Fibroblast of mammary gland (primary cell): Measurements from ENCODE around the gene SSC5D.

Experiments
- DNase-seq: peaks from one replicate; pipeline ENCODE4 v3.0.0-alpha.2; 2010; ENCODE audit warnings: low read depth
- H3K4me3 ChIP-seq: 2 replicates; pipeline ENCODE4 v1.5.1; 2011; ENCODE audit warnings: low read depth, mild to moderate bottlenecking, low read length, moderate library complexity; ENCODE audit not compliant: control insufficient read depth
- TF ChIP-seq, protein P1 (sequence below): conservative IDR thresholded peaks from 2 replicates; pipeline ENCODE4 v1.5.1; 2011; ENCODE audit warnings: low read depth, low read length, inconsistent platforms; ENCODE audit not compliant: control insufficient read depth, insufficient read depth

SSC5D gene

DNA sequence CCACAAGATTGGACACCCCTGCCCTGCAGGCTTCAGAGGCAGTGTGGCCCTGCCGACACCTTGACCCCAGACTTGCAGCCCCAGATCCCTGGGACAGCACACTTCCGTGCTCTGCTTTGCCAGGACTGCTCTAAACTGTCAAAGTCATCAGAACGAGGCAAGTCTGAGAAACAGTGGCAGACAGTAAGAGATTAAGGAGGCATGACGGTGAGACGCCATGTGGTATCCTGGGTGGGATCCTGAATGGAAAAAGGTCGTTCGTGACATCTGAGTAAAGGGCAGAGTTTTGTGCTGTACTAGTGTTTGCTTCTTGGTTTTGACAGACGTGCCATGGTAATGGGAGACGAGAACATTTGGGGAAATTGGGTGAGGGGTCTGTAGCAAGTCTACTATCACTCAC lies 78.6 kb downstream of the SSC5D start:
- TF ChIP-seq, protein P1, sequence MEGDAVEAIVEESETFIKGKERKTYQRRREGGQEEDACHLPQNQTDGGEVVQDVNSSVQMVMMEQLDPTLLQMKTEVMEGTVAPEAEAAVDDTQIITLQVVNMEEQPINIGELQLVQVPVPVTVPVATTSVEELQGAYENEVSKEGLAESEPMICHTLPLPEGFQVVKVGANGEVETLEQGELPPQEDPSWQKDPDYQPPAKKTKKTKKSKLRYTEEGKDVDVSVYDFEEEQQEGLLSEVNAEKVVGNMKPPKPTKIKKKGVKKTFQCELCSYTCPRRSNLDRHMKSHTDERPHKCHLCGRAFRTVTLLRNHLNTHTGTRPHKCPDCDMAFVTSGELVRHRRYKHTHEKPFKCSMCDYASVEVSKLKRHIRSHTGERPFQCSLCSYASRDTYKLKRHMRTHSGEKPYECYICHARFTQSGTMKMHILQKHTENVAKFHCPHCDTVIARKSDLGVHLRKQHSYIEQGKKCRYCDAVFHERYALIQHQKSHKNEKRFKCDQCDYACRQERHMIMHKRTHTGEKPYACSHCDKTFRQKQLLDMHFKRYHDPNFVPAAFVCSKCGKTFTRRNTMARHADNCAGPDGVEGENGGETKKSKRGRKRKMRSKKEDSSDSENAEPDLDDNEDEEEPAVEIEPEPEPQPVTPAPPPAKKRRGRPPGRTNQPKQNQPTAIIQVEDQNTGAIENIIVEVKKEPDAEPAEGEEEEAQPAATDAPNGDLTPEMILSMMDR: no peak
- H3K4me3 ChIP-seq: no peak overlapping the region
- no peak for DNase-seq

DNA sequence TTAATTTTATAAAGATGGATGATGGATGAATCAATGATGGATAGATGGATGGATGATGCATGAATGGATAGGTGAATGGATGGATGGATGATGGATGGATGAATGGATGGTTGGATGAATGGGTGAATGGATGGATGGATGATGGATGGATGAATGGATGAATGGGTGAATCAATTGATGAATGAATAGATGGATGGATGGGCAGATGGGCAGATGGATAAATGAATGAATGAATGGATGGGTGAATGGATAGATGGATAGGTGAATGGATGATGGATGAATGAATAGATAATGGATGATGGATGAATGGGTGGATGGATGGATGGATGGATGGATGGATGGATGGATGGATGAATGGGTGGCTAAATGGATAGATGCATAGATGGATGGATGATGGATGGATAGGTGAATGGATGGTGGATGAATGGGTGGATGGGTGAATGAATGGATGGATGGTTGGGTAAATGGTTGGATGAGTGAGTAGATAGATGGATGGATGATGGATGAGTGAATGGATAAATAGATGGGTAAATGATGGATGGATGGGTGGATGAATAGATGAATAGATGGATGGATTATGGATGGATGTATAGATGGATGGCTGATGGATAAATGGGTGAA lies 79.6 kb downstream of the SSC5D start:
- TF ChIP-seq, protein P1: no peak
- H3K4me3 ChIP-seq: no peak overlapping the region
- DNase-seq: no peak
